DOHH2 (cell line): ENCODE data around the gene ZNF747.

Experiments used
- H3F3A ChIP-seq: fragments of 200-600 bp; sonication (generic), shearing (Covaris generic); 2 replicates; pipeline ENCODE4 v1.6.0; 2016; ENCODE audit warnings: antibody characterized with exemption, mild to moderate bottlenecking; ENCODE audit not compliant: control insufficient read depth, insufficient read depth
- H3K27ac ChIP-seq: fragments of 200-600 bp; sonication (generic); 2 replicates; pipeline ENCODE4 v1.5.1; 2014; ENCODE audit warnings: low read depth, mild to moderate bottlenecking, low read length, moderate library complexity
- H3K27me3 ChIP-seq: fragments of 200-600 bp; sonication (generic); 2 replicates; pipeline ENCODE4 v1.6.1; 2014; ENCODE audit warnings: mild to moderate bottlenecking, low read length, mixed read lengths; ENCODE audit not compliant: control insufficient read depth
- H3K36me3 ChIP-seq: fragments of 200-600 bp; sonication (generic); 2 replicates; pipeline ENCODE4 v1.6.1; 2014; ENCODE audit warnings: mild to moderate bottlenecking, low read length, moderate library complexity, mixed read lengths; ENCODE audit not compliant: control insufficient read depth
- H3K4me1 ChIP-seq: fragments of 200-600 bp; sonication (generic); 2 replicates; pipeline ENCODE4 v1.6.1; 2014; ENCODE audit warnings: mild to moderate bottlenecking, low read length, mixed read lengths; ENCODE audit not compliant: control insufficient read depth
- H3K4me2 ChIP-seq: fragments of 200-600 bp; sonication (generic); 2 replicates; pipeline ENCODE4 v1.6.0; 2014; ENCODE audit warnings: mild to moderate bottlenecking, low read length, moderate library complexity
- H3K4me3 ChIP-seq: fragments of 200-600 bp; sonication (generic); 2 replicates; pipeline ENCODE4 v1.5.1; 2014; ENCODE audit warnings: mild to moderate bottlenecking, low read length, mixed read lengths
- H3K79me2 ChIP-seq: fragments of 200-600 bp; sonication (generic); 2 replicates; pipeline ENCODE4 v1.6.1; 2014; ENCODE audit warnings: mild to moderate bottlenecking, low read length, mixed read lengths; ENCODE audit not compliant: control insufficient read depth
- H3K9me2 ChIP-seq: fragments of 200-600 bp; sonication (generic); replicated peaks from 2 replicates; pipeline ENCODE4 v1.6.1; 2014; ENCODE audit warnings: mild to moderate bottlenecking, low read length, mixed read lengths; ENCODE audit not compliant: control insufficient read depth
- H3K9me3 ChIP-seq: fragments of 200-600 bp; sonication (generic); 2 replicates; pipeline ENCODE4 v1.6.1; 2014; ENCODE audit warnings: antibody characterized with exemption, low read length, mixed read lengths; ENCODE audit not compliant: control insufficient read depth, insufficient read depth
- H4K20me1 ChIP-seq: fragments of 200-600 bp; sonication (generic); 2 replicates; pipeline ENCODE4 v1.6.0; 2014; ENCODE audit warnings: low read depth, mild to moderate bottlenecking, antibody characterized with exemption, low read length, moderate library complexity; ENCODE audit not compliant: control insufficient read depth, insufficient read depth
- CTCF ChIP-seq: fragments of 200-600 bp; sonication (generic); IDR thresholded peaks from one replicate; pipeline ENCODE4 v1.5.1; 2014; ENCODE audit warnings: antibody characterized with exemption, mild to moderate bottlenecking, low read depth, low read length; ENCODE audit not compliant: poor library complexity, severe bottlenecking
- EZH2phosphoT487 ChIP-seq: fragments of 200-600 bp; sonication (generic); IDR thresholded peaks from 2 replicates; pipeline ENCODE4 v1.6.1; 2017; ENCODE audit warnings: borderline replicate concordance, mild to moderate bottlenecking, antibody characterized with exemption, low read length, moderate library complexity, mixed read lengths

The ZNF747 gene

GRCh38 chr16:30551781-30552180, 17.1 kb upstream of the ZNF747 start:
- H4K20me1 ChIP-seq, result no peaks in the 10 kb centered on the region
- H3K79me2 ChIP-seq, result peaks cover 41% of the 10 kb centered on the region
- H3K4me1 ChIP-seq, result peaks cover 5% of the 10 kb centered on the region
- TF ChIP-seq CTCF (no peak), EZH2phosphoT487 (no peak)
- H3F3A ChIP-seq, result no peaks in the 10 kb centered on the region
- H3K9me3 ChIP-seq, result no peaks in the 10 kb centered on the region
- H3K36me3 ChIP-seq, result peaks cover 38% of the 10 kb centered on the region
- no peaks in the 10 kb centered on the region for H3K9me2 ChIP-seq
- H3K27ac ChIP-seq, result no peak overlapping the region
- no peak overlapping the region for H3K4me2 ChIP-seq
- H3K4me3 ChIP-seq, result no peak overlapping the region
- H3K27me3 ChIP-seq, result no peaks in the 10 kb centered on the region

DNA sequence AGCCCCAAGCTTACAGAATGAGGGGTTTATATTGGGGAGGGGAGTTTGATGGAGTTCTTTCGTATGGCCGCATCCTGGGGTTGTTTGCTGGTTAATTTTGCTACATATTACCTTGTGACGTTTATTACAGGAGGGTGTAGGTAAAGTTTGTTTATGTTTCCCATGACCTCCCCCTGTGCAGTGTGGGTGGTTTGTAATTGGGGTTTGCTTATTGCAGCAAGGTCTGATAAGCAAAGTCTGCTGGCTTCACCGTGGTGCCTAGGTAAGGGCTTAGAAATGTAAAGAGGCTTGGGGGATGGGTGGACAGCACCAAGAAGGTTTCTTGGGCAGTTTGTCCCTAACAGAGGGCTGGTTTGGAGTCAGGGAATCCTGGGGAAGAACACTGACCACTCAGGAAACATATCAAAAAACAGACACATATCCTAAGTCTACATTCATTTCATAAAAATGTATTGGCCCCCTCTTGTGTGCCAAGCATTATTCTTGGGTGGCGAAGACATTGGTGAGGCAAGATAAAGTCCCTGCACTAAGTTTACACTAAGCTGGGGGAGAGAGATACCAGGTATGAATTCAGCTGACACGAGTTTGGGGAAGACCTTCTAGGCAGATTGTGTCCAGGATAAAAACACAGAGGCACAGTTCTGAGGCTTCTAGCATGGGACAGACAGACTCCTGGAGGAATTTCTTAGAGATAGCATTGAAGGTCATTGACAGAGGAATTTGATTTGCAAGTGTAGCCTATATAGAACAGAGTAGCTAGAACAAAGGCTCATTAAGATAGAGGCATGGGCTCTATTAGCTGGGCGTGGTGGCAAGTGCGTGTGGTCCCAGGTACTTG, 14.0 kb upstream of the ZNF747 start:
- Histone ChIP-seq H3K4me2 (no peak overlapping the region), H3K27me3 (no peaks in the 10 kb centered on the region), H3K9me3 (no peaks in the 10 kb centered on the region), H3K4me1 (no peaks in the 10 kb centered on the region), H3K79me2 (peaks cover 12% of the 10 kb centered on the region), H4K20me1 (no peaks in the 10 kb centered on the region), H3K36me3 (peaks cover 12% of the 10 kb centered on the region), H3K4me3 (no peak overlapping the region), H3F3A (no peaks in the 10 kb centered on the region), H3K27ac (no peak overlapping the region), H3K9me2 (no peaks in the 10 kb centered on the region)
- TF ChIP-seq CTCF (no peak), EZH2phosphoT487 (no peak)

DNA sequence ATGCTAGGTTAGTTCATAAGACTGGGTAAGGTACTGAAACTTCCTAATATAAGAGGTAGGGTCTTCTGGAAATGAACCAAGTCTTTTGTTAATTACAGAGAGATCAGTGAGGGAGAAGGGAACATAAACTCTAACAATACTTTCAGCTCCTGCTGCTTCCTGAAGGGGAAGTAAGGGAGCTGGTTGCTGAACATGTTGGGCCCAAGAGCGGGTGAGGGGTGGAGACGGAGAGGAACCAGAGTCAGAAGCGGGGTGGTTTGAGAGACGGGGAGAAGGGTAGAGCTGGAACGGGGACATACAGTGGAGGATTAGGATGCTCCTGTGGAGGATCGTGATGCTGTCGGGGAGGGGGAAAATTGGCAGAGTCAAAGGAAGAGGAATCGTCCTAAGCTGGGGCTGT, 11.5 kb upstream of the ZNF747 start:
- Histone ChIP-seq H3F3A (no peaks in the 10 kb centered on the region), H3K79me2 (no peaks in the 10 kb centered on the region; the same call in 1 of the 2 replicates), H4K20me1 (no peaks in the 10 kb centered on the region), H3K27ac (no peak overlapping the region), H3K4me2 (no peak overlapping the region), H3K9me3 (no peaks in the 10 kb centered on the region), H3K4me3 (no peak overlapping the region), H3K27me3 (no peaks in the 10 kb centered on the region), H3K9me2 (no peaks in the 10 kb centered on the region), H3K4me1 (no peaks in the 10 kb centered on the region), H3K36me3 (no peaks in the 10 kb centered on the region)
- no peak for TF ChIP-seq CTCF
- no peak for TF ChIP-seq EZH2phosphoT487
